Neuronal stem cell (in vitro differentiated cells): ENCODE measurements around the gene ENG.

Experiments
- DNase-seq: peaks from one replicate; pipeline ENCODE4 v3.0.0-alpha.2; 2013; ENCODE audit warnings: low spot score
- H2AFZ ChIP-seq: one replicate; pipeline ENCODE4 v1.6.1; 2013; ENCODE audit warnings: mild to moderate bottlenecking, low read length, inconsistent platforms
- H2AK5ac ChIP-seq: 2 replicates; pipeline ENCODE4 v1.6.1; 2013; ENCODE audit warnings: low read depth, mild to moderate bottlenecking, inconsistent platforms, low read length, moderate library complexity, mixed read lengths
- H2BK120ac ChIP-seq: 2 replicates; pipeline ENCODE4 v1.6.1; 2013; ENCODE audit warnings: low read depth, mild to moderate bottlenecking, inconsistent platforms, low read length, moderate library complexity, mixed read lengths
- H2BK12ac ChIP-seq: one replicate; pipeline ENCODE4 v1.6.1; 2013; ENCODE audit warnings: low read length, inconsistent platforms
- H2BK15ac ChIP-seq: 2 replicates; pipeline ENCODE4 v1.6.1; 2013; ENCODE audit warnings: mild to moderate bottlenecking, low read length, inconsistent platforms, mixed read lengths
- H2BK5ac ChIP-seq: one replicate; pipeline ENCODE4 v1.6.1; 2013; ENCODE audit warnings: inconsistent platforms, mild to moderate bottlenecking, low read length, moderate library complexity
- H3K14ac ChIP-seq: one replicate; pipeline ENCODE4 v1.6.1; 2013; ENCODE audit warnings: low read length, inconsistent platforms
- H3K18ac ChIP-seq: 2 replicates; pipeline ENCODE4 v1.6.1; 2013; ENCODE audit warnings: low read length, inconsistent platforms
- H3K23ac ChIP-seq: 2 replicates; pipeline ENCODE4 v1.6.1; 2013; ENCODE audit warnings: low read depth, mild to moderate bottlenecking, mixed read lengths, low read length, inconsistent platforms; ENCODE audit not compliant: poor library complexity
- H3K27ac ChIP-seq: replicated peaks from 3 replicates; pipeline ENCODE4 v1.5.1; 2013; ENCODE audit warnings: low read length, inconsistent platforms
- H3K27me3 ChIP-seq, 3 experiments: 2 replicates each; pipeline ENCODE4 v1.6.1; 2013; ENCODE audit warnings: low read length in 3 of 3, mild to moderate bottlenecking in 2 of 3, inconsistent platforms in 1 of 3, low read depth in 1 of 3, mixed read lengths in 1 of 3, moderate library complexity in 1 of 3; ENCODE audit not compliant: control insufficient read depth in 3 of 3, insufficient read depth in 3 of 3
- H3K36me3 ChIP-seq, 2 donors: replicated peaks in 1 of 2; 2 replicates each; pipeline ENCODE4 v1.6.1; 2013; ENCODE audit warnings: low read length in 2 of 2; ENCODE audit not compliant: control insufficient read depth in 2 of 2, insufficient read depth in 2 of 2
- H3K4ac ChIP-seq: 2 replicates; pipeline ENCODE4 v1.6.1; 2013; ENCODE audit warnings: inconsistent platforms, mild to moderate bottlenecking, low read length, moderate library complexity
- H3K4me1 ChIP-seq, 2 donors: 1 replicate in 1 of 2; 2 replicates in 1 of 2; pipeline ENCODE4 v1.6.1; 2013; ENCODE audit warnings: low read length in 2 of 2, low read depth in 1 of 2; ENCODE audit not compliant: control insufficient read depth in 2 of 2, insufficient read depth in 1 of 2
- H3K4me2 ChIP-seq: one replicate; pipeline ENCODE4 v1.6.1; 2013; ENCODE audit warnings: mild to moderate bottlenecking, low read length, inconsistent platforms; ENCODE audit not compliant: insufficient read depth, poor library complexity, severe bottlenecking
- H3K4me3 ChIP-seq, 2 donors: 2 replicates each; pipeline ENCODE4 v1.5.1; 2013; ENCODE audit warnings: low read length in 2 of 2, mild to moderate bottlenecking in 2 of 2, inconsistent platforms in 1 of 2, moderate library complexity in 1 of 2
- H3K79me1 ChIP-seq: one replicate; pipeline ENCODE4 v1.6.1; 2013; ENCODE audit warnings: low read depth, mild to moderate bottlenecking, inconsistent platforms, low read length, moderate library complexity
- H3K9ac ChIP-seq: one replicate; pipeline ENCODE4 v1.6.1; 2013; ENCODE audit warnings: mild to moderate bottlenecking, low read depth, low read length, inconsistent platforms; ENCODE audit not compliant: poor library complexity
- H3K9me3 ChIP-seq, 2 donors: replicated peaks in 1 of 2; 2 replicates each; pipeline versions ENCODE3 to v1.6.1; 2013; ENCODE audit warnings: low read length in 2 of 2, mild to moderate bottlenecking in 2 of 2, inconsistent platforms in 1 of 2, low read depth in 1 of 2, mixed read lengths in 1 of 2, moderate library complexity in 1 of 2; ENCODE audit not compliant: control insufficient read depth in 2 of 2, insufficient read depth in 1 of 2
- H4K8ac ChIP-seq: one replicate; pipeline ENCODE4 v1.6.1; 2013; ENCODE audit warnings: low read depth, mild to moderate bottlenecking, inconsistent platforms, low read length, moderate library complexity
- H4K91ac ChIP-seq: one replicate; pipeline ENCODE4 v1.6.1; 2013; ENCODE audit warnings: low read length, low read depth, mild to moderate bottlenecking, inconsistent platforms; ENCODE audit not compliant: poor library complexity
- WGBS, 2 donors: extraction: QIAGEN DNeasy Blood & Tissue Kit; methylation state at CpG; one replicate each; pipeline ENCODE4 v1.1.7; 2013; ENCODE audit warnings: missing lambda C conversion rate in 2 of 2, mixed read lengths in 1 of 2; ENCODE audit not compliant: insufficient read length in 2 of 2, insufficient replicate concordance in 1 of 2; ENCODE audit errors: extremely low coverage in 2 of 2; 5-methylcytosine and 5-hydroxymethylcytosine counted together

The ENG gene

DNA sequence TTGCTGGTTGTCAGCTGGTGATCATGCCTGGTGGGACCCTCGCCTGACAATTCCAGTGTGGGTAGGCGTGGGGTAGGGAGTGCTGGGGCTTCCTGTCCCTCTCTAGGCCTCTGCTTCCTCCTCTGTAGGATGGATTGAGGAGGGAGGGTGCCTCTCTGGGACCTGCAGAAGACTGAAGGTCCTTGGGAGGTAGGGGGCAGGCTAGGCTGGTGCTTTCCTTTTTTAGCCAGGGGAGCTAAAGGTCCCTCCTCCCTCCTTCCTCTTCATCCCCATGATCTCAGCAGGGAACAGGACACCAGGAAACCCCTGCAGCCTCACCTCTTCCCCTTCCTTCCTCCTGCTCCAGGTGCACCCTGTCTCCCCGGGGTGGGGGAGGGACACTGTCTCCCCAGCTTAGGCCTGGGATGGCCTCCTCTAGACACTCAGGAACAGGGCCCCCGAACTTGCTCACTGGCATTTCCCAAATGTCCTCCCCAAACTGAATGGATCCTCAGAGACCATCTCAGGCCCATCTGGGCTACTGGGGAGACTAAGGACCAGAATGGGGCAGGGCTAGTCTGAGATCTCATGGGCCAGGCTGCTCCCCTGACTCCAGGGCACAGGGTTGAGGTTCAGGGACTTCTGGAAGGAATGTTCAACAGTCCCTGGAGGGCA lies 84.4 kb downstream of the ENG start:
- Histone ChIP-seq H3K9ac (no peak overlapping the region), H3K4ac (no peak overlapping the region), H3K4me3 (peak overlapping the region in 1 of 2 donors; percentile 36), H3K14ac (no peak overlapping the region), H3K9me3 (no peaks in the 10 kb centered on the region), H2BK5ac (no peak overlapping the region), H3K18ac (peak overlapping the region; percentile 23), H3K79me1 (no peaks in the 10 kb centered on the region), H2BK15ac (no peak overlapping the region), H3K23ac (no peak overlapping the region), H3K4me2 (no peak overlapping the region), H4K8ac (no peak overlapping the region), H3K27me3 (peaks cover 0 to 10% (median 0%) of the 10 kb centered on the region in 3 experiments), H2BK120ac (no peak overlapping the region), H3K27ac (no peak overlapping the region), H2AK5ac (peak overlapping the region; percentile 7), H2BK12ac (no peak overlapping the region), H4K91ac (no peak overlapping the region), H3K36me3 (no peaks in the 10 kb centered on the region), H2AFZ (no peak overlapping the region), H3K4me1 (peaks cover 16 to 23% of the 10 kb centered on the region in 2 donors)
- no peak for DNase-seq
- no CpG with 5 or more reads among the region's 4 CpGs for WGBS, 2 donors

DNA sequence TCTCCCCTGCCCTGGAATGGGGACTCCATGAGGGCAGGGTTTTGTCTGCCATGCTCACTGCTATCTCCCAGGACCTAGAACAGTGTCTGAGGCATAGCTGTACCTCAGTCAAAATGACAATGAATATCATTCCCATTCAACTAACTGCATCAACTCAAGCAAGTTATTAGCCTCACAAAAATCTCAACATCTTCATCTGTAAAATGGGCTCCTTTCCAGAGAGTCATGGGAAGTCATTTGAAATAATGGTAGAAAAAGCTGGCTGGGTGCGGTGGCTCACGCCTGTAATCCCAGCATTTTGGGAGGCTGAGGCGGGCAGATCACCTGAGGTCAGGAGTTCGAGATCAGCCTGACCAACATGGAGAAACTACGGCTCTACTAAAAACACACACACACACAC lies 85.4 kb downstream of the ENG start:
- Histone ChIP-seq H3K36me3 (no peaks in the 10 kb centered on the region), H3K4me2 (no peak overlapping the region), H2BK15ac (no peak overlapping the region), H3K4me1 (peaks cover 18 to 23% of the 10 kb centered on the region in 2 donors), H3K18ac (no peak overlapping the region), H3K23ac (no peak overlapping the region), H3K9ac (no peak overlapping the region), H4K8ac (no peak overlapping the region), H2BK5ac (no peak overlapping the region), H3K79me1 (no peaks in the 10 kb centered on the region), H3K4ac (no peak overlapping the region), H2BK12ac (no peak overlapping the region), H4K91ac (no peak overlapping the region), H2AK5ac (no peak overlapping the region), H3K14ac (no peak overlapping the region), H3K4me3 (no peak overlapping the region), H3K27ac (no peak overlapping the region), H2BK120ac (no peak overlapping the region), H3K27me3 (peaks cover 0 to 8% (median 0%) of the 10 kb centered on the region in 3 experiments), H3K9me3 (no peaks in the 10 kb centered on the region), H2AFZ (no peak overlapping the region)
- no peak for DNase-seq
- WGBS, 2 donors, result no CpG with 5 or more reads among the region's 5 CpGs

DNA sequence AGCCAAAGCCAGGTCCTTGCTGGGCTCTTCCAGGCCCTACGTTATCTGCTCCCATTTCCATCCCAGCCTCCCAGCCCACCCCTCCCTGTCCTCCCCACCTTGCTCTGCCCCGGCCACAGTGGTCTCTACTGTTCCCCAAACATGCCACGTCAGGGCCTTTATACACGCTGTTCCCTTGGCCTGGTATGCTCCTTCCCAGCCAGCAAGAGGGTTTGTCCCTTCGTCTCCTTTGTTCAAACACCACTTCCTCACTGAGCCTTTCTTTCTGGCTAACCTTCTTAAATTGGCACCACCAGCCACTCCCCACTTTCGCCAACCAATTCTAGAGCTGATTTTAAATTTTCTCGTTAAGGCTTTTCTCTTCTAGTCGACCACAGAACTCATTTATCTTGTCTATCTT lies 85.8 kb downstream of the ENG start:
- Histone ChIP-seq H3K4me3 (no peak overlapping the region), H4K8ac (no peak overlapping the region), H3K18ac (no peak overlapping the region), H3K9me3 (no peaks in the 10 kb centered on the region), H2BK12ac (no peak overlapping the region), H3K14ac (no peak overlapping the region), H2AFZ (peak overlapping the region; percentile 74), H3K4me2 (no peak overlapping the region), H3K4ac (no peak overlapping the region), H3K23ac (no peak overlapping the region), H2BK5ac (no peak overlapping the region), H3K9ac (no peak overlapping the region), H3K4me1 (peaks cover 20 to 23% of the 10 kb centered on the region in 2 donors), H2BK120ac (no peak overlapping the region), H2AK5ac (no peak overlapping the region), H3K27me3 (peaks cover 0 to 8% (median 0%) of the 10 kb centered on the region in 3 experiments), H3K79me1 (no peaks in the 10 kb centered on the region), H3K36me3 (no peaks in the 10 kb centered on the region), H2BK15ac (no peak overlapping the region), H3K27ac (no peak overlapping the region), H4K91ac (no peak overlapping the region)
- no CpG with 5 or more reads among the region's 8 CpGs for WGBS, 2 donors
- DNase-seq, result no peak

DNA sequence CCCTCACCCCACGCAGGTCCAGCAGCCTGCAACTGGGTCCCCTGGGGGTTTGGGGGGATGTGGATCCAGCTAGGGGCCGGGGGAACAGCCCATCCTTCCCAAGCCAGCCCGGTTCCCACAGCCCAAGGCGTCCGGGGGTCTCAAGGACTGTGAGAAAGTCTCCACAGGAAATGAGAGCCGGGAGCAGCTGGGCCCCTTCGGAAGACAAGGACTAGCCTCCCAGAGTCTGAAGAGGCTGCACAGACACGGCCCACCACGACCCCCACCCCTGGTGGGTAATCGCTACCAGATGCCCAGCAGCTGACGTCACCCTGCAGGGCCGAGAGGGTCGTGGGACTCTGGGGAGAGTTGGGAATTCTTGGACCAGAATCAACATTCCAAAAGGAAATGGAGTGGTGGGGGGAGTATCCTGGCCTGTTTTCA lies 86.5 kb downstream of the ENG start:
- no peak for DNase-seq
- Histone ChIP-seq H3K9ac (no peak overlapping the region), H3K4me2 (no peak overlapping the region), H3K23ac (no peak overlapping the region), H3K14ac (no peak overlapping the region), H2AFZ (peak overlapping the region; percentile 74), H3K79me1 (no peaks in the 10 kb centered on the region), H3K27ac (no peak overlapping the region), H4K91ac (no peak overlapping the region), H2AK5ac (no peak overlapping the region), H2BK12ac (no peak overlapping the region), H4K8ac (no peak overlapping the region), H2BK15ac (no peak overlapping the region), H3K36me3 (no peaks in the 10 kb centered on the region), H3K4ac (no peak overlapping the region), H3K9me3 (no peaks in the 10 kb centered on the region), H3K4me1 (peaks cover 20 to 23% of the 10 kb centered on the region in 2 donors), H2BK5ac (no peak overlapping the region), H3K27me3 (peaks cover 0 to 13% (median 0%) of the 10 kb centered on the region in 3 experiments), H2BK120ac (no peak overlapping the region), H3K18ac (no peak overlapping the region), H3K4me3 (no peak overlapping the region)
- WGBS, 2 donors, result no CpG with 5 or more reads among the region's 13 CpGs
